Measurements from ENCODE around the gene CELSR1.
"Not testable (repeated sequence)": the region's sequence is repeated elsewhere in the genome, so short reads cannot be mapped to it uniquely, and the experiment has no call there.

Gene CELSR1

DNA sequence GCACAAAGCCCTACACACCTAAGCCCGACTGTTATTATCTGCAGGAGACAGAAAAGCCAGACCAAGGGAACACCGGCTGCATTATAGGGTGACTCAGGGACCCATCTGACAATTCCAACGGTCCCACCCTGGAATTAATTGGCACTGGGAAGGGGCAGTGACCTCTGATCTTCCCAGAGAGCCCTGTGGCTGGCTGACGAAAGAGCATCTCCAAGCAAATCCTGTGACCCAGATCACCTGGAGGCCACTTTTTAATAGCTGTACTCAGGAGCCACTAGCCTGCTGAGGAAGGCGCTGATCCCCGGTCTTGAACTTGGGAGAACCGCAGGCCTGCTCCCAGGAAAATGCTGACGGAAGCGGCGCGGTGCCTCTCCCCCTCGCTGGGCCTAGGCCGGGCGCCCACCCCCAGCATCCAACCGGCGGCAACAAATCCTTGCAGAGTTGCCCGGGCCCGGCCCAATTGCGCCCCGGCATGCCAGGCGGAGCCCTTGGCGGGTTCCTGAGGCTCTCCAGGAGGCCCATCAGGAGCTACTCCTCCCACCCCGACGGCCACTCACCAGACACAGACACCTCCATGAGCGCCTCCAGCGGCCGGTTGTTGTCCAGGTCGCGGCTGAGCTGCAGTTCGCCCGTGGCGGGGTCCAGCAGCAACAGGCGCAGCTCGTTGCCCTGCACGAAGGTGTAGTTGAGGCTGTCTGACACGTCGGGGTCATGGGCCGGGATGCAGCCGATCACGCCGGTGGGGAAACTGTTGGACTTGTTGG, 4.2 kb downstream of the CELSR1 start:
- no peak for DNase-seq (ENCODE audit: low read depth)

DNA sequence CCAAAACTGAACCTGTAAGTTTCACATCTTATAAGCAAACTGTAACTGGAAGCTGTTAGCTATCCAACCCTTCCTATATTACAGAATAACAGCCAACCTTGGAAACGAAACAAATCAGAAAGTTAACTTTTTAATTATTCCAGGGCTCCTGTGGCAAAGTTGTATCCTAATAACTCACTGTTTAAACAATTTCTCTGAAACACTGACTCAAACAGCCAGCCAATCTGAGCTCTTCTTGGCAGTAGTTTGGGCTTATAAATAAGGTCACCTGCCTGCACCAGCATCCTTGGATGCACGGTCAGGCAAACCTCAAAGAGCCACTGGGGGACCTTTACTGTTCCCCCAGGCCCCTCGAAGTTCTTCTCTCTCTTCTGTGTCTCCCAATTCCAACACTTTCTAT, 5.0 kb downstream of the CELSR1 start:
- no peak for DNase-seq (ENCODE audit: low read depth)

DNA sequence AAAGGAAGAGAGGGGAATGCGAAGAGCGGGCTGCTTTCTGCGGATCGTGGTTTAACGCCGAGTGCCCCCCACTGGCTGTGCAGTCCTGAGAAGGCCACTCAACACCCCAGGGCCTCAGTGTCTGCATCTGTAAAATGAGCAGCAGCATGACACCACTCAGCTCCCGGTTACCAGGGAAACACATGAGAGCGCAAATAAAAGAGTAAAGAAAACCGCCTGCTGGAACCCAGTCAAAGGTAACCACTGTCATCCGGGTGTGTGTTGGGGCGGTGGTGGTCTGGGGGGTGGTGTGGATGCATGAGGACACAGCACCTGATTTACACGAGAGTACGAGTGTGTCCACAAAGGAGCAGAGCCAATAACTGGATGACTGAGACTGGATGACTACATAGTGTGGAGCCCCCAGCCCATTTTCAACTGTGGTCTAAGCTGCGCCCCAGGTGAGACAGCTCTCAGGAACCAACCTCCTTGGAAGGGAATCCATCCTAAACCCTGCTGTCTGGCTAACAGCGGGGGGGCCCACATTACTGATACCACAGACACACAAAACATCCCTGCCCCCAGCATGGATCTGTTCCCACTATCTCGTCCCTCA, 5.7 kb downstream of the CELSR1 start:
- DNase-seq (ENCODE audit: low read depth) = no peak

DNA sequence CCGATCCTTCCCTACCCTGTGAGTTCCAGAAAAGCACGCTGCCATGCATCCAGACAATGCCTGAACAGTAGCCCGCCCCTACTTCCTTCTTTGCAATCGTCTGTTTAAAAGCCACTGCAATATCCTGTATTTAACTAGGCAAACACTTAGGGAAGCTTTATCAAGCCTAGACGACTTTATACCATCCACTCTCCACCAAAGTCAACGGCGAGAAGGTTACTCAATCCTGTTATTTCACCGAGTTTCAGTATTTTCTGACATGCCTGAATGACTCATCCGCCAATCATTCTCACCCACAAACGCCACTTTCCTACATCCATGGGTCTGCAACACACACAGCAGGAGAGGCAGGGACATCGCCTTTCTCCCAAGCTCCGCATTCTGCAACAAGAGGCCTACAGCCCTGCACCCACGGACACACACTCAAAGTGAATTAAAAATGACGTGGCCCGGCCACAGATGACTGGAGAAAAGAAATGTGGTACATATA, 9.3 kb downstream of the CELSR1 start:
- DNase-seq (ENCODE audit: low read depth) = no peak

DNA sequence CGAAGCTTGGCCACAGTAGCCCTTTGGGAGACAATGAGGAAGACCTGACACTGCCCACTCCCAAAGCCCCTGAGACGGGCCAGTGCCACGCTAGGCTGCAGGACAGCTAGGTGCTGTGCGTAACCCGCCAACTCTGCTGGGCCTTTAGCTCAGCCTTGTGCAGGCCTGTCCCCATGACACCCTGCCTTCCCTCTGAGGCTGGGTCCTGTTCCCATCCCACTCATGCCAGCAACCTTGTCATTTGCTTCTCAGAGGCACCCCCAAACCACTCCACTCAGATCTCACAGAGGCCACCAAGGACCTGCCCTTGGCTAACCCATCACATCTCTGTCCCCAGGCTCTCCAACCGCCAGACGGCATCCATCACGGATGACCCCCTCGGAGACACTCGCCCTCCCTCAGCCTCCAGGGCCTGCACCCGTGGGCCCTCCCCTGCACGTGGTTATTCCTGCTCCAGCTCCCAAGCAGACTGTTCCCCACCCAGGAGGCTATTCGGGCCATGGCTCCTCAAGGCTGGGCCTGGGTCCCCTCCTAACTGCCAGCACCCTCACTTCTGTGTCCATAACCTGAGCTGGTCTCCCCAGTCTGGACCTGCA, 11.1 kb downstream of the CELSR1 start:
- no peak for DNase-seq (ENCODE audit: low read depth)

DNA sequence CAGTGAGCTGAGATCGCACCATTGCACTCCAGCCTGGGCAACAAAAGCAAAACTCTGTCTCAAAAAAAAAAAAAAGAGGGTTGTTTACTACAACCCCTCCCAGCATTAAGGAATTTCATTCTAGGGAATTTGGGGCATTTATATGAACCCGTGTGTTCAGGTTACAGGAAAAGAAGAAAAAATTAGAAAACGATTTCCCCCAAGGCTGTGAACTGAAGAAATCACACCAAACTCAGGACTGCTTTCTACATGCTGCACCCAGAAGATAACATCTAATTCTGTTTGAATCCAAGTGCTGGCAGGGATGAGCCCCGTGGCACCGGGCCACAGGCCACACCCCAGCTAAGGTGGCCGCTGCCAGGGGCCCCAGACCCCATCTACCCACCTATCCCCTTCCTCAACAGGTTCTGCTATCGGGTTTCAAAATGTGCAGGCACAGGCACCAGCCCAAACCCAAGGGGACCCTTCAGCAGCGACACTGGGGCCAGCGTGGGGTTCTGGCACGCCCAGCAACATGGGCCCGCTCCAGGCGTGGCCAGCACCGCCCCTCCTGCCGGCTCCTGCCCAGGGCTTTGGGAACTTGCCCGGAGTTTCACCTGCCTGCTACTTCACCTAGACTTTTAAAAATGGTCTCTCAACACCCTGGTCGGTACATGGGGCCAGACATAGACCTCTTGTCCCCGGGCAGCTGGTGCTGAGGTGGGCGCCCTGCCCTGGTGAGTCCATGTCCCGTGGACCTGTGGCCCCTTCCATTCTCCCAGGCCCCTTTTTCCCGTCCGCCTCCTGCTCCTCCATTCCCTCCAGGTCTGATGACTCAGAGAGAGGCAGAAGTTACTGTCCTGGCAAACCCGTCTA, 11.8 kb downstream of the CELSR1 start:
- no peak for DNase-seq (ENCODE audit: low read depth)

DNA sequence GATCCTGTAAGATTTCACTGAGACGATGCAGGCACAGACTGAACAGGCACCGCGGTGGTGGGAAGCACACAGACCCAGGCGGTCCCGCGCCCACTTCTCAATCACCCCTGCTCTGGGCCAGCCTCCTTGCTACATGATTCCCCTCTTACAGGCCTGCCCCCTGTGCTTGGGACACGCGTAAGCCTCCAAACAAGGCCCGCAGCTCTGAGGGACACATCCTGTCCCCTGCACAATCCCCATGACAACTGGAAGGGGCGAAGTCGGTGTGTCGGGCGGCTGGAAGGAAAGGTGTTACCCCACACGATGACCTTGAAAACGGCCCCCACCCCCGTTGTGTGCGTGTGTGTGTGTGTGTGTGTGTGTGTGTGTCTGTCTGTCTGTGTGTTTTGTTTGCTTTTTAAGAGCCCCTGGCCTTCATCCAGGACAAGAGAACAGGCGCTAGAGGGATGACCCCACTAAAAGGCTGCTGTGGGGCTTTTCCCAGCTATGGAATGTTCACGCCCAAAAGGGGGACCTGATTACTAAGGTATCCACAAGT, 13.1 kb downstream of the CELSR1 start:
- no peak for DNase-seq (ENCODE audit: low read depth)

DNA sequence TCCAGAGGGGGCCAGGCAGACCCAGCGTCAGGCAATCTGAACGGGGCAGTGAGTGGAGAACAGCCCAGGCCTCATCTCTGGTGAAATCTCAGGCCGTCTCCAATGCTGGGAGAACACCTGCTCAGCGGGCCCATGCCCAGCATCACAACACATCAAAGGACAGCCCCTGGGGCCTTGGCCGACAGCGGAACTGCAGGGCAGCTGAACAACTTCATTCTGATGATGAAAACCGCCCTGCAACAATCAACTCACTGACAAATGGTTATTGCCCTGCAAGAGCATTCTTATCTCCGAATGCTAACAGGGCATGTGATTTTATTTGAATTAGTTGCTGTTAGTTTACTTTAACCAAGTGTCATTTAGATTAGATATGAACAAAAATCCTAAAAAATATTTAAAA, 14.6 kb downstream of the CELSR1 start:
- no peak for DNase-seq (ENCODE audit: low read depth)

DNA sequence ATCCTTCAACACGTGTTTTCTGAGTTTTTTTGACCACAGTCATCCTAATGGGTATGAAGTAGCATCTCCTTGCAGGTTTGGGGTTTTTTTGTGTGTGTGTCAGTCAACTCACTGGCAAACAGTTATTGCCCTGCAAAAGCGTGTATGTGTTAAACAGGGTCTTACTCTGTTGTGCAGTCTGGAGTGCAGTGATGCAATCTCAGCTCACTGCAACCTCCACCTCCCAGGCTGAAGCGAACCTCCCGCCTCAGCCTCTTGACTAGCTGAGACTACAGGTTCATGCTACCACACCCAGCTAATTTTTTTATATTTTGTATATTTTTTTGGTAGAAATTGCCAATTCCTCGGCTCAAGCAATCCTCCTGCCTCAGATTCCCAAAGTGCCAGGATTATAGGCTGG, 15.4 kb downstream of the CELSR1 start:
- DNase-seq (ENCODE audit: low read depth) = no peak

DNA sequence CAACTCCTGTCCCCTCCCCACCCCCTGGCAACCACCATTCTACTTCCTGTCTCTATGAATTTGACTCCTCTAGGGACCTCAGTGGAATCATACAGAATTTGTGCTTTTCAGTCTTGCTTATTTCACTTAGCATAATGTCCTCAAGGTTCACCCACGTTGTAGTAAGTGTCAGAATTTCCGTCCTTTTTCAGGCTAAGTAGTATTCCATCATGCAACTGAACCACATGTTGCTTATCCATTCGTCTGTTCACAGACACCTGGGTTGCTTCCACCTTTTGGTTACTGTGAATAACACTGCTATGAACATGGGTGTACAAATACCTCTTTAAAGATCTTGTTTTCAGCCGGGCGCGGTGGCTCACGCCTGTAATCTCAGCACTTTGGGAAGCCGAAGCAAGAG, 16.5 kb downstream of the CELSR1 start:
- no peak for DNase-seq (ENCODE audit: low read depth)

DNA sequence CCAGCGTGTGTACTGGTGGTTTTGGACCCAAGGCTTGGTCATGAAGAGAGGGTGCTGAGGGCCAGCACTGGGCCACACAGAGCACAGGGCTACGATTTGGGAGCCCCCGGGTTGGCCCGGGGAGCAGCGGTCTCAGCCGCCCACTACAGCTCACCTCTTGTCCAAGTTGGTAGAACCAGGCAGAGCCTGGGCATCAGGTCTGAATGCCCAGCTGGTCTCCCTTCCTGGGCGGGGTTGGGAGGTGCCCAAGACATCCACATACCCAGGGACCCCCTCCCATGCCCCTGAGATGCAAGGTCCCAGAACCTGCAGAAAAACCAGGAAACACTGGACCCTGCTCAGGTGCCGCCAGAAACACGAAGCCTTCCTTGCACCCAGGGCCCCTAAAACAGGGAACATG, 18.0 kb downstream of the CELSR1 start:
- DNase-seq (ENCODE audit: low read depth) = no peak

DNA sequence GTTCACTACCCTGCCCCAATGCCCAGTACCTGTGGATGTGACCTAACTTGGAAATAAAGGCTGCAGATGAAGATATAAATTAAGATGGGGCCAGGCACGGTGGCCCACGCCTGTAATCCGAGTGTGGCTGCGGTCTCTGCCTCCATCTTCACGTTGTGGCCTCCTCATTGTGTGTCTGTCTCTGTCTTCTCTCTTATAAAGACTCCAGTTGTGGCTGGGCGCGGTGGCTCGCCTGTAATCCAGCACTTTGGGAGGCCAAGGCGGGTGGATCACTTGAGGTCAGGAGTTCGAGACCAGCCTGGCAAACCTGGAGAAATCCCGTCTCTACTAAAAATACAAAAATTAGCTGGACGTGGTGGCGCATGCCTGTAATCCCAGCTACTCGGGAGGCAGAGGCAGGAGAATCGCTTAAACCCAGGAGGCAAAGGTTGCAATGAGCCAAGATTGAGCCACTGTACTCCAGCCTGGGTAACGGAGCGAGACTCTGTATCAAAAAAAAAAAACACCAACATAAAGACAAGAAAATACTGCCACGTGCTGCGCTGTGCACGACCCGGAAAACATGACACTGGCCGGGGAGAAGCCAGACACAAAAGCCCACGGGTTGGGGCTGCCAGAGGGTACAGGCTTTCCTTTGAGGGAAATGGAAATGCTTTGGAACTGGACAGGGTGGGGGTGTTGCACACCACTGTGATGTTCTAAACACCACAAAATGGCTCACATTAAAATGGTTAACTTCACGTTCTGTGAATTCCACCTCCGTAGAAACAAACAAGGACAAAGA, 18.7 kb downstream of the CELSR1 start:
- no peak for DNase-seq (ENCODE audit: low read depth)

DNA sequence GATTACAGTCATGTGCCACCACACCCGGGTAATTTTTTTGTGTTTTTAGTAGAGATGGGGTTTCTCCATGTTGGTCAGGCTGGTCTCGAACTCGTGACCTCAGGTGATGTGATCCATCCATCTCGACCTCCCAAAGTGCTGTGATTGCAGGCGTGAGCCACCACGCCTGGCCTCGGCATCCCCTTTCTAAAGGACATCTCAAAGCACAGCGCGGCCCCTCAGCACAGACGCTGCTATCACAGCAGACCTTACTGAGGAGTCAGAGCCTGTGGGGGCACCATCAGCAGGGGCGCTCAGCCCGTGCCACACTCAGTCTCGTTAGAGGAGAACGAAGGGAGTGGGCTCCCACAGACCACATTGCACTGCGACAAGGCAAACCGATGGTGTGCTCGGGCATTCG, 19.4 kb downstream of the CELSR1 start:
- DNase-seq (ENCODE audit: low read depth) = no peak

DNA sequence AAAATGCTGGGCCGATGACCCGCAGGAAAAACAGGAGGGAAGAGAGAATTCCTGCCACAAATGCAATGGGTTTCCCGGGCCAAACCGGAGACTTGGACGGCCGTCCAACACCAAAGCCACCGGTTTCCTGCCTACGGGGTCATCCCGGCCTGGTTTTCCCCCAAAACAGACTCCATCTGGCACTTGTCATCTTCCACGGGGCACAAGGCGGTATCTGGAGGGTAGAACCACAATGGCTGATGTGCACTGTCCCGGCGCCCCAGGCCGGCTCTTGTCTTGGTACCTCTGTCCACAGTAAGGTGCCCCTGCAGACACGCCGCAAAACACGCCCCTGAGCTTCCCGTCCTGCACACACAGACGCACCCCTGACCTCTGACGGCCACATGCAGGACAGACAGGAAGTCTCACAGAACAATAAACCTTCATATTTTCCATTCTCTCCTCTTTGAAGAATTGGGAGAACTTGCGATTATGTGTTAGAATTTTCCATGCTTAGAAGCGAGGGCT, 20.1 kb downstream of the CELSR1 start:
- DNase-seq (ENCODE audit: low read depth) = no peak

DNA sequence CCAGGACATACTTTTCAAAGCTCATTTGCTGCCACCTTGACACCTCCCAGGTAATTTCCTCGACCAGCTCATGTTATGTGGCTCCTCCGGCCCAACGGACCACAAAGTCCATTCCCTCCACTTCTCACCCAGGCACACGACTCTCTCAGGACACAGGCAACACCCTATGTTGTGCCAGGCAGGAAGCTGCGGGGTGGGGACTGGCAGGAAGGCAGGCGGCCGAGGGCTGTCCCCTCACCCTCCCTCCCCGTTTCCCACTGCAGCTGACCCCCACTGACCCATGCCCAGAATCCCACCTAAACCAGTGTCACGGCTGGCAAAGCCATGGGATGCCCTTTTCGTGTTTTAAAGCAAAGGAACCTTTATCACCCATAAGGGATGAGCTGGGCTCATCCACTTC, 20.8 kb downstream of the CELSR1 start:
- DNase-seq (ENCODE audit: low read depth) = no peak

DNA sequence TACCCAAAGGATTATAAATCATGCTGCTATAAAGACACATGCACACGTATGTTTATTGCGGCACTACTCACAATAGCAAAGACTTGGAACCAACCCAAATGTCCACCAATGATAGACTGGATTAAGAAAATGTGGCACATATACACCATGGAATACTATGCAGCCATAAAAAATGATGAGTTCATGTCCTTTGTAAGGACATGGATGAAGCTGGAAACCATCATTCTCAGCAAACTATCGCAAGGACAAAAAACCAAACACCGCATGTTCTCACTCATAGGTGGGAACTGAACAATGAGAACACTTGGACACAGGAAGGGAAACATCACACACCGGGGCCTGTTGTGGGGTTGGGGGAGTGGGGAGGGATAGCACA, 21.3 kb downstream of the CELSR1 start:
- not testable (repeated sequence) for DNase-seq (ENCODE audit: low read depth)

DNA sequence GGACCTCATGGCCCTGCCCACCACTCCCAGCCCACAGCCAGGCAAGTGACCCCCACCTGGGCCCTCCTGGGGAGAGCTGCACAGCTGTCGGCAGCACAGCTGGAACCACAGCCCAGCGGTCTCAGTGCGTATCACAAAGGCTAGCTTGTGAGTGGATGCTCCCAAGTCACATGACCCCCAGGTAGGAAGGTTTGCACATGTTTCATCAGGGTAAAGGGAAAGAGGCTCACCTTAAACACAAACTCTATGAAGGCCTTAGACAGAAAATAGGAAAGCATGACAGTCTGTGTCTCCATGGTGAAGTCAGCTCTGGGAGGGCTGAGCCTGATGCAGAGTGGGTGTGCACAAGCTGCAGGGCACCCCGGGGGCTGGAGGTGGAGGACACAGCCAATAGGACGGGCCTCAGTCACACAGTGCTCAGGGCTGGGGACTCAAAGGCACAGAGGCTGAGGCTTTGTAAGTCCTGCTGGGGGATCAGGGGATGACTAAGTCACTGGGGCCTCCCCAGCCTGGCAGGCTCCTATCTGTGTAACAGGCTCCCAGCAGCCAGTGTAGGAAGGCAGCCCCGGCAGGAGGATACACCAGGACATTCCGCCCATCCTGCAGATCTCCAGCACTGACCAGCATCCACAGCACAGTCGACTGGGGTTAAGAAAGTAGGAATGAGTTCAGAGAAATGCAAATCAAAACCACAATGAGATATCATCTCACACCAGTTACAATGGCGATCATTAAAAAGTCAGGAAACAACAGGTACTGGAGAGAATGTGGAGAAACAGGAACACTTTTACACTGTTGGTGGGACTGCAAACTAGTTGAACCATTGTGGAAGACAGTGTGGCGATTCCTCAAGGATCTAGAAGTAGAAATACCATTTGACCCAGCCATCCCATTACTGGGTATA, 22.0 kb downstream of the CELSR1 start:
- no peak for DNase-seq (ENCODE audit: low read depth)

DNA sequence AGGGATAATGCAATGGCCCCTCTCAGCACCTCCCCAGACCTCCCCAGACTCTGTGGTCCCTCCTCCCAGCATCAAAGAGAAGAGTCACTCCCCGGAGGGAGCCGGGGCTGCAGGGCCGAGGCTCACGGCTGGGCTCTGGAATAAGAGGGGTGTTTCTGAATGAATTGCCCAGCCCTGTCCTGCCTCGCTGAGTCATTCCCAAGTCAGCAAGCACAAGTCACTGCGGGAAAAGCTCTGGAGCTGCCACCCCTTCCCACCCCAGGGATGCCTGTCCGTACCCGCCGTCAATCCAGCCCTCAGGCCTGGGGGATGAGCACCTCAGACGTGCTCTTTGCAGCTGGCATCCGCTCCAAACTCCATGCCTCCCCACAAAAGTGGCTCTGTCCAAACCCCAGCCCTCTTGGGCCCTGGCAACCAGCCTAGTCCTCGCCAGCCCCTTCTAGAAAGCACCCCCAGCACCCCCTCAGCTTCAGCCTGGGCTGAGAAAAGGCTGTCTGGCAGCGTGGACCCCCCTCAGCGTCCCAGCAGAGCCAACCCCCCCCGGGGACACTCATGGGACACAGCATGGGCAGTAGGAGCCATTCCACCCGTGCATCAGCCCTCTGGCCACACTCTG, 22.7 kb downstream of the CELSR1 start:
- DNase-seq (ENCODE audit: low read depth) = no peak

DNA sequence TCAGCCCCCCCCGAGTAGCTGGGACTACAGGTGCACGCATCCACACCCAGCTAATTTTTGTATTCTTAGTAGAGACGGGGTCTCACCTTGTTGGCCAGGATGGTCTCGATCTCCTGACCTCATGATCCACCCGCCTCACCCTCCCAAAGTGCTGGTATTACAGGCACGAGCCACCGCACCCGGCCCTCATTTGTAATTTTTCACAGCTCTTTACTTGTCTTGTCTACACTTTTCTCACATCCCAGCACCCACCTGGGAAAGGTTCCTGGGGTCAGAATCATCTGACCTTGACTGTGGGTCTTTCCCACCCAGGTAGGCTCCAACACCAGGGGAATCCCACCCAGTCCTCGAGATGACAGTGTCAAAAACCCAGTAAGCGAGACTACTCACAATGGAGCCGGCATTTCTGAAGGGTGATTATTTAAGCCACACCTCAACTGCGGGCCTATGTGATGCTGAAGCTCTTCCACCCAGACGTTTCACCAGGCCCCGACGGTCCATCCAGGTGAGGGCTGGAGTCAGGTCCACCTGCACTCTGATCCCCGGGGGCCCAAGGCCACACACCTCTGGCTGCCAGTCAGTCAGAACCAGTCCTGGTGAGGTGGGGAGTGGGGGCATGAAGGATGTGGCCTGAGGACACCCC, 23.4 kb downstream of the CELSR1 start:
- no peak for DNase-seq (ENCODE audit: low read depth)

All from stimulated activated CD8-positive, alpha-beta memory T cell treated with anti-CD3 and anti-CD28 coated beads, Interleukin-7, amount 100 ng/mL, for 24 hours (primary cell).